SK-N-SH (cell line): ENCODE data around the gene RARG. TPM values are rescaled to one million over a fixed set of nuclear protein-coding genes. Genes with fewer than 3 reads are reported as not detected.

Source experiments
- CTCF ChIA-PET: fragments of 300-600, 350-600 bp; formaldehyde crosslinking; extraction: SDS; loops from one replicate; lab custom pipeline; 2021; lab: Yijun Ruan, JAX
- POLR2A ChIA-PET: fragments of 350-600 bp; sonication (Branson Sonifier 250); formaldehyde crosslinking; extraction: SDS; loops from one replicate; lab custom pipeline; 2020; ENCODE audit warnings: antibody characterized with exemption, inconsistent platforms; lab: Yijun Ruan, JAX
- DNase-seq: peaks from one replicate; pipeline ENCODE4 v3.0.0; 2012
- H2AFZ ChIP-seq: fragments of 200-600 bp; sonication (generic); 2 replicates; pipeline ENCODE4 v1.8.1; 2016; ENCODE audit warnings: antibody characterized with exemption, mild to moderate bottlenecking, low read depth
- H3F3A ChIP-seq: fragments of 200-600 bp; sonication (generic); replicated peaks from 2 replicates; pipeline ENCODE3; 2016; ENCODE audit warnings: antibody characterized with exemption, mild to moderate bottlenecking; ENCODE audit not compliant: insufficient read depth
- H3K27ac ChIP-seq, 2 experiments: fragments of 200-500 bp in 1 of 2; fragments of 200-600 bp in 1 of 2; sonication (Bioruptor generic) in 1 of 2; sonication (generic), shearing (Covaris generic) in 1 of 2; 2 replicates each; pipeline versions ENCODE4 v1.5.1 to v1.6.1; 2014 to 2016; ENCODE audit warnings: low read depth in 2 of 2, inconsistent platforms in 1 of 2, low read length in 1 of 2, mild to moderate bottlenecking in 1 of 2, mixed read lengths in 1 of 2
- H3K27me3 ChIP-seq: fragments of 200-600 bp; sonication (generic), shearing (Covaris generic); 2 replicates; pipeline ENCODE4 v1.6.1; 2016; ENCODE audit warnings: mixed run types; ENCODE audit not compliant: insufficient read depth
- H3K36me3 ChIP-seq, 2 experiments: fragments of 200-500 bp in 1 of 2; fragments of 200-600 bp in 1 of 2; sonication (Bioruptor generic) in 1 of 2; sonication (generic) in 1 of 2; replicated peaks in 1 of 2; 2 replicates each; pipeline versions ENCODE3 to v1.5.1; 2014 to 2016; ENCODE audit warnings: low read length in 1 of 2, mild to moderate bottlenecking in 1 of 2; ENCODE audit not compliant: insufficient read depth in 2 of 2, control insufficient read depth in 1 of 2
- H3K4me1 ChIP-seq, 2 experiments: fragments of 200-500 bp in 1 of 2; fragments of 200-600 bp in 1 of 2; sonication (Bioruptor generic) in 1 of 2; sonication (generic), shearing (Covaris generic) in 1 of 2; 2 replicates each; pipeline versions ENCODE4 v1.5.1 to v1.6.1; 2014 to 2016; ENCODE audit warnings: low read depth in 1 of 2, low read length in 1 of 2, mixed run types in 1 of 2; ENCODE audit not compliant: insufficient read depth in 2 of 2, control insufficient read depth in 1 of 2
- H3K4me2 ChIP-seq: fragments of 200-600 bp; sonication (generic), shearing (Covaris generic); 2 replicates; pipeline ENCODE4 v1.6.1; 2017; ENCODE audit warnings: mixed run types
- H3K4me3 ChIP-seq, 2 experiments: fragments of 200-500 bp in 1 of 2; fragments of 200-600 bp in 1 of 2; sonication (Bioruptor generic) in 1 of 2; sonication (generic), shearing (Covaris generic) in 1 of 2; 2 replicates each; pipeline versions ENCODE4 v1.5.1 to v1.8.1; 2014 to 2016; ENCODE audit warnings: low read depth in 2 of 2, inconsistent platforms in 1 of 2, low read length in 1 of 2, mild to moderate bottlenecking in 1 of 2, mixed read lengths in 1 of 2, moderate library complexity in 1 of 2
- H3K79me2 ChIP-seq: fragments of 200-600 bp; sonication (generic); 2 replicates; pipeline ENCODE4 v1.8.1; 2017; ENCODE audit warnings: mild to moderate bottlenecking; ENCODE audit not compliant: insufficient read depth
- H3K9ac ChIP-seq: fragments of 200-600 bp; sonication (generic); 2 replicates; pipeline ENCODE4 v1.6.1; 2017; ENCODE audit warnings: mixed run types
- H3K9me2 ChIP-seq: fragments of 200-600 bp; sonication (generic); 2 replicates; pipeline ENCODE4 v1.6.1; 2017; ENCODE audit warnings: mixed run types
- H3K9me3 ChIP-seq: fragments of 200-600 bp; sonication (generic); 2 replicates; pipeline ENCODE4 v1.6.1; 2017; ENCODE audit warnings: mixed run types, mild to moderate bottlenecking, moderate library complexity
- H4K20me1 ChIP-seq: fragments of 200-600 bp; sonication (generic); 2 replicates; pipeline ENCODE4 v1.6.1; 2017; ENCODE audit warnings: mild to moderate bottlenecking, mixed run types; ENCODE audit not compliant: insufficient read depth
- CTCF ChIP-seq: fragments of 200-600 bp; sonication (generic); IDR thresholded peaks from 2 replicates; pipeline ENCODE4 v1.6.1; 2017; ENCODE audit warnings: antibody characterized with exemption, mild to moderate bottlenecking, moderate library complexity
- ELF1 ChIP-seq: IDR thresholded peaks from 2 replicates; pipeline ENCODE4 v1.4.0; 2012
- EP300 ChIP-seq, 2 experiments: IDR thresholded peaks; 2 replicates each; pipeline versions ENCODE4 v1.4.0 to v1.6.1; 2012; ENCODE audit warnings: borderline replicate concordance in 1 of 2, low read depth in 1 of 2, low read length in 1 of 2
- EZH2phosphoT487 ChIP-seq: fragments of 200-600 bp; sonication (generic); IDR thresholded peaks from 2 replicates; pipeline ENCODE4 v1.6.1; 2017; ENCODE audit warnings: low read depth, mixed run types, mild to moderate bottlenecking, antibody characterized with exemption, moderate library complexity, borderline replicate concordance
- FOSL2 ChIP-seq: IDR thresholded peaks from 2 replicates; pipeline ENCODE4 v1.4.0; 2012; ENCODE audit warnings: low read depth, mild to moderate bottlenecking, moderate library complexity, borderline replicate concordance
- FOXM1 ChIP-seq: IDR thresholded peaks from 2 replicates; pipeline ENCODE4 v1.4.0; 2012; ENCODE audit warnings: low read depth, mild to moderate bottlenecking
- GATA2 ChIP-seq: sonication (generic); formaldehyde crosslinking; IDR thresholded peaks from 2 replicates; pipeline ENCODE4 v1.5.0; 2020; ENCODE audit warnings: mild to moderate bottlenecking, missing genetic modification reagents
- MEF2A ChIP-seq: IDR thresholded peaks from 2 replicates; pipeline ENCODE4 v1.4.0; 2012; ENCODE audit warnings: low read depth, borderline replicate concordance
- NFIC ChIP-seq: IDR thresholded peaks from 2 replicates; pipeline ENCODE4 v1.4.0; 2012; ENCODE audit warnings: borderline replicate concordance
- POLR2AphosphoS5 ChIP-seq: IDR thresholded peaks from 2 replicates; pipeline ENCODE4 v1.6.1; 2012; ENCODE audit warnings: low read depth, low read length
- RAD21 ChIP-seq: IDR thresholded peaks from 2 replicates; pipeline ENCODE4 v1.6.1; 2012; ENCODE audit warnings: mild to moderate bottlenecking, low read length
- RCOR1 ChIP-seq: fragments of 150-350 bp; IDR thresholded peaks from 2 replicates; pipeline ENCODE4 v1.6.1; 2017; ENCODE audit warnings: antibody characterized with exemption, low read length
- REST ChIP-seq: IDR thresholded peaks from 2 replicates; pipeline ENCODE4 v1.6.1; 2012; ENCODE audit warnings: mild to moderate bottlenecking, low read depth, low read length, moderate library complexity
- RFX5 ChIP-seq: IDR thresholded peaks from 2 replicates; pipeline ENCODE4 v1.6.1; 2012; ENCODE audit warnings: mild to moderate bottlenecking, improper control_type of control experiment, low read length
- SIN3A ChIP-seq: IDR thresholded peaks from 2 replicates; pipeline ENCODE4 v1.6.1; 2012; ENCODE audit warnings: low read depth, mild to moderate bottlenecking, low read length, moderate library complexity, borderline replicate concordance
- TAF1 ChIP-seq: IDR thresholded peaks from 2 replicates; pipeline ENCODE4 v1.6.1; 2012; ENCODE audit warnings: low read depth, mild to moderate bottlenecking, low read length, moderate library complexity, borderline replicate concordance
- TCF12 ChIP-seq: IDR thresholded peaks from 2 replicates; pipeline ENCODE4 v1.4.0; 2012
- USF2 ChIP-seq: fragments of 150-350 bp; IDR thresholded peaks from 2 replicates; pipeline ENCODE4 v1.6.1; 2017; ENCODE audit warnings: antibody characterized with exemption, low read length, low read depth, borderline replicate concordance
- YY1 ChIP-seq: IDR thresholded peaks from 2 replicates; pipeline ENCODE4 v1.4.0; 2012; ENCODE audit warnings: low read depth, mild to moderate bottlenecking
- WGBS: methylation state at CpG from one replicate; pipeline ENCODE4 v1.1.6; 2017; ENCODE audit warnings: low lambda C conversion rate; 5-methylcytosine and 5-hydroxymethylcytosine counted together
- polyA plus RNA-seq, 3 experiments: library from polyadenylated mRNA; depleted of rRNA; stranded (reverse); fragments of >200 nt; gene quantifications; 2 replicates each; pipeline ENCODE4 v1.2.3, GENCODE V29; 2012

The RARG gene
- polyA plus RNA-seq, 1 of the 3 experiments (the other 2 are of a cell fraction), result 36.6 TPM

- H2AFZ ChIP-seq, result no peak overlapping the region
- H3F3A ChIP-seq, result peaks cover 9% of the 10 kb centered on the region
- TF ChIP-seq REST, result no peak
- TF ChIP-seq ELF1, result no peak
- TF ChIP-seq EP300 (IDR thresholded peaks at IDR 0.05; ENCODE audit: borderline replicate concordance in 1 of 2, low read depth in 1 of 2, low read length in 1 of 2), result no peak
- no peak for TF ChIP-seq RCOR1
- TF ChIP-seq YY1, result no peak
- no peak for TF ChIP-seq TCF12
- TF ChIP-seq NFIC, result no peak
- no peak for TF ChIP-seq EZH2phosphoT487
- no peak for TF ChIP-seq FOXM1
- no peak overlapping the region for H3K9ac ChIP-seq
- ChIA-PET POLR2A (no interaction called here), CTCF (interaction anchor here (1.4 to 1.6 kb wide), 4 partner anchors 10 to 22 kb away, joined by 3 to 5 read pairs (median 4); a partner anchor contains a TSS)
- no peak overlapping the region for H3K27ac ChIP-seq
- H3K4me3 ChIP-seq, result no peak overlapping the region
- peak overlapping the region; percentile 91; the same call in 1 of the 2 replicates for H3K4me2 ChIP-seq
- H3K9me3 ChIP-seq, result no peaks in the 10 kb centered on the region
- no peaks in the 10 kb centered on the region for H3K27me3 ChIP-seq
- H3K79me2 ChIP-seq, result peaks cover 5% of the 10 kb centered on the region; the same call in 1 of the 2 replicates
- peaks cover 0 to 8% of the 10 kb centered on the region in 2 experiments for H3K36me3 ChIP-seq
- DNase-seq, result no peak
- WGBS, result 84% methylated on average over 2 of the region's 2 CpGs
- peaks cover 43 to 52% of the 10 kb centered on the region in 2 experiments; a peak in 3 of 4 replicates for H3K4me1 ChIP-seq
- H3K9me2 ChIP-seq, result no peaks in the 10 kb centered on the region
- no peaks in the 10 kb centered on the region for H4K20me1 ChIP-seq
Measured at GRCh38 chr12:53229454-53229853, 2.6 kb downstream of the RARG start.

- CTCF ChIA-PET, result interaction anchor here (0.9 kb wide), 2 partner anchors 40 to 93 kb away, joined by 3 to 4 read pairs; partner anchors contain the start of gene ESPL1
- H4K20me1 ChIP-seq, result no peaks in the 10 kb centered on the region
- no peak for DNase-seq
- no peak overlapping the region for H3K4me3 ChIP-seq
- no CpG with 5 or more reads among the region's 1 CpG for WGBS
- no peak overlapping the region for H3K9ac ChIP-seq
- POLR2A ChIA-PET, result no interaction called here
- H3K9me2 ChIP-seq, result no peaks in the 10 kb centered on the region
- peaks cover 43 to 54% of the 10 kb centered on the region in 2 experiments; a peak in 3 of 4 replicates for H3K4me1 ChIP-seq
- no peaks in the 10 kb centered on the region for H3K27me3 ChIP-seq
- H3K79me2 ChIP-seq, result peaks cover 5% of the 10 kb centered on the region; the same call in 1 of the 2 replicates
- no peaks in the 10 kb centered on the region for H3K9me3 ChIP-seq
- no peak overlapping the region for H3K27ac ChIP-seq
- peaks cover 20% of the 10 kb centered on the region for H3F3A ChIP-seq
- peaks cover 0 to 8% of the 10 kb centered on the region in 2 experiments for H3K36me3 ChIP-seq
- H3K4me2 ChIP-seq, result no peak overlapping the region
- no peak overlapping the region for H2AFZ ChIP-seq
- no peak for TF ChIP-seq NFIC
- TF ChIP-seq USF2, result no peak
- TF ChIP-seq RCOR1, result no peak
- no peak for TF ChIP-seq FOSL2
- TF ChIP-seq SIN3A, result no peak
- no peak for TF ChIP-seq GATA2 (CRISPR knock-in tag)
- TF ChIP-seq RAD21, result no peak
- TF ChIP-seq EZH2phosphoT487, result no peak
- TF ChIP-seq MEF2A, result no peak
- no peak for TF ChIP-seq POLR2AphosphoS5
- TF ChIP-seq CTCF, result no peak
- no peak for TF ChIP-seq TAF1
- TF ChIP-seq TCF12, result no peak
- TF ChIP-seq RFX5, result no peak
Measured at GRCh38 chr12:53227836-53228235, 4.2 kb downstream of the RARG start.
